Endothelial cell of umbilical vein (primary cell): ENCODE data around the gene KCNG2. TPM values are rescaled to one million over a fixed set of nuclear protein-coding genes. Genes with fewer than 3 reads are reported as not detected.

Experiments
- BruUV-seq: library from RNA; stranded (reverse); fragments of 400-500 nt; replicated peaks from 2 replicates; lab custom pipeline; 2021; lab: Mats Ljungman, UMichigan
- CTCF ChIA-PET: fragments of 300-600, 350-600 bp; sonication (Branson Sonifier 250); formaldehyde crosslinking; loops from one replicate; lab custom pipeline; 2021; ENCODE audit warnings: antibody characterized with exemption, inconsistent platforms; lab: Charles Lee
- POLR2A ChIA-PET: fragments of 300-600, 350-600 bp; sonication (Branson Sonifier 250); formaldehyde crosslinking; loops from one replicate; lab custom pipeline; 2021; ENCODE audit warnings: antibody characterized with exemption, inconsistent platforms; lab: Charles Lee
- DNase-seq: peaks from one replicate; pipeline ENCODE4 v3.0.0-alpha.2; 2011; ENCODE audit warnings: low read depth, low spot score
- FAIRE-seq: peaks from 2 replicates; lab custom pipeline; 2011; peaks lifted over from hg19 to GRCh38; lab: Jason Lieb, UNC
- H2AFZ ChIP-seq: 2 replicates; pipeline ENCODE4 v1.6.0; 2012; ENCODE audit warnings: low read depth, low read length, control low read depth, inconsistent platforms
- H3K27ac ChIP-seq: 2 replicates; pipeline ENCODE4 v1.5.1; 2011; ENCODE audit warnings: low read depth, mild to moderate bottlenecking, control low read depth, low read length, moderate library complexity; ENCODE audit not compliant: insufficient read depth
- H3K27me3 ChIP-seq, 2 experiments: 2 replicates each; pipeline versions ENCODE4 v1.6.0 to v1.6.1; 2011; ENCODE audit warnings: low read length in 2 of 2, mixed read lengths in 1 of 2; ENCODE audit not compliant: control insufficient read depth in 2 of 2, insufficient read depth in 2 of 2
- H3K36me3 ChIP-seq, 2 experiments: 2 replicates in 1 of 2; 3 replicates in 1 of 2; pipeline ENCODE4 v1.5.1; 2011; ENCODE audit warnings: low read length in 2 of 2, mild to moderate bottlenecking in 1 of 2, moderate library complexity in 1 of 2; ENCODE audit not compliant: control insufficient read depth in 2 of 2, insufficient read depth in 2 of 2; ENCODE audit errors: extremely low read depth in 1 of 2
- H3K4me1 ChIP-seq: 3 replicates; pipeline ENCODE4 v1.5.1; 2011; ENCODE audit warnings: mild to moderate bottlenecking, low read length; ENCODE audit not compliant: control insufficient read depth, insufficient read depth; ENCODE audit errors: extremely low read depth
- H3K4me2 ChIP-seq: 2 replicates; pipeline ENCODE4 v1.6.1; 2011; ENCODE audit warnings: low read length, control low read depth, mixed read lengths; ENCODE audit not compliant: insufficient read depth
- H3K4me3 ChIP-seq, 3 experiments: fragments of 200-600 bp in 1 of 3; sonication (generic), shearing (Covaris generic) in 1 of 3; replicated peaks in 1 of 3; 2 replicates each; pipeline ENCODE4 v1.5.1; 2011 to 2016; ENCODE audit warnings: control low read depth in 3 of 3, low read length in 3 of 3, mild to moderate bottlenecking in 2 of 3, inconsistent platforms in 1 of 3, low read depth in 1 of 3, moderate library complexity in 1 of 3; ENCODE audit not compliant: insufficient read depth in 1 of 3
- H3K79me2 ChIP-seq: 2 replicates; pipeline ENCODE4 v1.6.0; 2012; ENCODE audit warnings: low read length, inconsistent platforms; ENCODE audit not compliant: control insufficient read depth, insufficient read depth
- H3K9ac ChIP-seq: replicated peaks from 2 replicates; pipeline ENCODE3; 2011; ENCODE audit warnings: low read length, control low read depth; ENCODE audit not compliant: insufficient read depth; ENCODE audit errors: extremely low read depth
- H3K9me1 ChIP-seq: replicated peaks from 3 replicates; pipeline ENCODE4 v1.6.0; 2011; ENCODE audit warnings: mild to moderate bottlenecking, low read length; ENCODE audit not compliant: control insufficient read depth, insufficient read depth; ENCODE audit errors: extremely low read depth
- H3K9me3 ChIP-seq: replicated peaks from 2 replicates; pipeline ENCODE4 v1.5.1; 2012; ENCODE audit warnings: low read length, inconsistent platforms; ENCODE audit not compliant: control insufficient read depth, insufficient read depth
- H4K20me1 ChIP-seq: replicated peaks from 2 replicates; pipeline ENCODE3; 2011; ENCODE audit warnings: mild to moderate bottlenecking, low read length; ENCODE audit not compliant: control insufficient read depth, insufficient read depth; ENCODE audit errors: extremely low read depth
- CTCF ChIP-seq, 2 donors: IDR thresholded peaks; 1 replicate in 1 of 2; 2 replicates in 1 of 2; pipeline ENCODE4 v1.5.1; 2011; ENCODE audit warnings: low read length in 2 of 2, mild to moderate bottlenecking in 2 of 2, moderate library complexity in 2 of 2, control low read depth in 1 of 2, inconsistent platforms in 1 of 2, low read depth in 1 of 2; ENCODE audit not compliant: insufficient read depth in 1 of 2; ENCODE audit errors: extremely low read depth in 1 of 2
- EZH2 ChIP-seq: IDR thresholded peaks from 2 replicates; pipeline ENCODE4 v1.6.1; 2012; ENCODE audit warnings: borderline replicate concordance, low read depth, mild to moderate bottlenecking, moderate library complexity, low read length, inconsistent platforms; ENCODE audit not compliant: severe bottlenecking
- FOS ChIP-seq: IDR thresholded peaks from 2 replicates; pipeline ENCODE4 v1.6.1; 2011; ENCODE audit warnings: mild to moderate bottlenecking, low read length, moderate library complexity, borderline replicate concordance; ENCODE audit not compliant: insufficient read depth
- GATA2 ChIP-seq: IDR thresholded peaks from 2 replicates; pipeline ENCODE4 v1.7.0; 2011; ENCODE audit warnings: low read depth, mild to moderate bottlenecking, moderate library complexity, mixed read lengths, low read length; ENCODE audit not compliant: insufficient read length, insufficient read depth
- JUN ChIP-seq: IDR thresholded peaks from 2 replicates; pipeline ENCODE4 v1.6.1; 2011; ENCODE audit warnings: borderline replicate concordance, low read depth; ENCODE audit not compliant: insufficient read length, insufficient read depth
- MYC ChIP-seq: IDR thresholded peaks from one replicate; pipeline ENCODE4 v1.6.1; 2011; ENCODE audit warnings: mild to moderate bottlenecking, low read depth, low read length
- POLR2A ChIP-seq: IDR thresholded peaks from 2 replicates; pipeline ENCODE4 v1.6.1; 2012; ENCODE audit warnings: low read depth, mild to moderate bottlenecking, control low read depth, low read length
- POLR2AphosphoS5 ChIP-seq: IDR thresholded peaks from 2 replicates; pipeline ENCODE4 v1.6.1; 2012; ENCODE audit warnings: low read depth, mild to moderate bottlenecking, control low read depth, low read length, moderate library complexity; ENCODE audit not compliant: insufficient read depth
- dilution Hi-C: fragments of 300-500 bp; cut with MboI; formaldehyde crosslinking; loops from one replicate; pipeline ENCODE4 v1.15.0; 2019; ENCODE audit warnings: low sequenced_read_pairs; ENCODE audit not compliant: extremely low pct_ligation_motif_present
- intact Hi-C: fragments of 100-400 bp; cut with micrococcal nuclease; formaldehyde crosslinking; loops from one replicate; pipeline ENCODE4 v1.10.0; 2022
- polyA plus RNA-seq, 4 experiments: library from polyadenylated mRNA; depleted of rRNA in 3 of 4; stranded (reverse) in 3 of 4; unstranded in 1 of 4; fragments of >200 nt; gene quantifications; 2 replicates each; pipeline versions ENCODE4 v1.2.1 to v1.2.3, GENCODE V29; 2011 to 2012; ENCODE audit warnings: missing spikeins in 1 of 4
- total RNA-seq: library from RNA; stranded (reverse); gene quantifications from 2 replicates; pipeline ENCODE4 v1.2.3, GENCODE V29; 2021
- TF ChIP-seq, protein P1 (sequence below): IDR thresholded peaks from 2 replicates; pipeline ENCODE4 v1.6.1; 2011; ENCODE audit not compliant: insufficient read depth, insufficient read length

Gene KCNG2
- total and polyA plus RNA-seq, 2 donors (not counting 3 experiments of a cell fraction or from before 2014, with no cell fraction given) = not detected

DNA sequence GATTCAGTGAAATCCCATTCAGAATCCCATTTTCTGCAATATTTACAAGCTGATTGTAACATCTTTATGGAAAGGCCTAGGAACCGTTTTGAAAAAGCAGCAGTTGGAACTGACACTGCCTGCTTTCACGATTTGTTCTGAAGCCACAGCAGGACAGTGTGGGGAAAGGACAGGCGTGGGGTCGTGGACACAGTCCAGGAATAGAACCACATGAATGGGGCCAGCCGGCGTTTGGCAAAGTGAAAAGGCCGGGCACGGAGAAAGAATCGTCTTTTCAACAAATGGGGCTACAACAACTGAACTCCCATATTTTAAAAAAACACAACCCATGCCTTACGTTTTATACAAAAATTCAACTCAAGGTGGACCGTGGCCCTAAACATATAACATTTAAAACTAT, 84.0 kb downstream of the KCNG2 start:
- Histone ChIP-seq H3K9ac (no peak overlapping the region), H2AFZ (no peak overlapping the region), H3K4me1 (no peaks in the 10 kb centered on the region), H3K27ac (no peak overlapping the region), H4K20me1 (no peaks in the 10 kb centered on the region), H3K9me3 (no peaks in the 10 kb centered on the region), H3K36me3 (no peaks in the 10 kb centered on the region), H3K9me1 (no peaks in the 10 kb centered on the region), H3K79me2 (no peaks in the 10 kb centered on the region), H3K4me3 (no peak overlapping the region), H3K27me3 (no peaks in the 10 kb centered on the region), H3K4me2 (no peak overlapping the region)
- ChIA-PET POLR2A (no interaction called here), CTCF (no interaction called here)
- TF ChIP-seq POLR2A (no peak), GATA2 (no peak), POLR2AphosphoS5 (no peak), CTCF (IDR thresholded peaks at IDR 0.05; ENCODE audit: extremely low read depth in 1 of 2, insufficient read depth in 1 of 2, low read depth in 1 of 2, low read length in 2 of 2) (no peak), EZH2 (no peak), MYC (no peak), FOS (no peak), JUN (no peak)
- TF ChIP-seq, protein P1, sequence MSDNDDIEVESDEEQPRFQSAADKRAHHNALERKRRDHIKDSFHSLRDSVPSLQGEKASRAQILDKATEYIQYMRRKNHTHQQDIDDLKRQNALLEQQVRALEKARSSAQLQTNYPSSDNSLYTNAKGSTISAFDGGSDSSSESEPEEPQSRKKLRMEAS = no peak
- no peak for DNase-seq
- intact Hi-C loops (no loop called here), dilution Hi-C loops (no loop called here)
- BruUV-seq = no TSS peak
- no peak for FAIRE-seq
